B cell (primary cell): Measurements from ENCODE around the gene SPHK2. TPM values are rescaled to one million over a fixed set of nuclear protein-coding genes. Genes with fewer than 3 reads are reported as not detected.

ENCODE experiments used
- ATAC-seq: fragments of 200-7000 bp; cut with Tn5 transposase; one replicate; pipeline ENCODE4 v1.10.0; 2021; ENCODE audit warnings: low read depth, mild to moderate bottlenecking, moderate number of reproducible peaks, moderate library complexity
- CTCF ChIA-PET: fragments of 350-600 bp; sonication (Branson Sonifier 250); formaldehyde crosslinking; loops from one replicate; lab custom pipeline; 2021; ENCODE audit warnings: antibody characterized with exemption, inconsistent platforms; lab: Charles Lee
- POLR2A ChIA-PET: fragments of 350-600 bp; sonication (Branson Sonifier 250); formaldehyde crosslinking; loops from one replicate; lab custom pipeline; 2021; ENCODE audit warnings: antibody characterized with exemption; lab: Charles Lee
- DNase-seq: peaks from one replicate; pipeline ENCODE4 v3.0.0; 2013
- H2AFZ ChIP-seq: 2 replicates; pipeline ENCODE4 v1.6.1; 2012; ENCODE audit warnings: mild to moderate bottlenecking, low read depth, low read length; ENCODE audit not compliant: insufficient read depth, poor library complexity, severe bottlenecking
- H3K27ac ChIP-seq, 2 donors: 1 replicate in 1 of 2; 2 replicates in 1 of 2; pipeline ENCODE4 v1.5.1; 2012 to 2013; ENCODE audit warnings: low read length in 2 of 2, mild to moderate bottlenecking in 2 of 2, moderate library complexity in 1 of 2
- H3K27me3 ChIP-seq, 4 experiments: fragments of 200-600 bp in 1 of 4; sonication (generic) in 1 of 4; replicated peaks in 1 of 4; 1 replicate in 2 of 4; 2 replicates in 2 of 4; pipeline versions ENCODE4 v1.6.1 to v1.7.0; 2013 to 2016; ENCODE audit warnings: low read length in 3 of 4, mild to moderate bottlenecking in 2 of 4, mixed read lengths in 1 of 4, moderate library complexity in 1 of 4; ENCODE audit not compliant: insufficient read depth in 4 of 4, control insufficient read depth in 3 of 4; ENCODE audit errors: control extremely low read depth in 1 of 4
- H3K36me3 ChIP-seq, 2 experiments: replicated peaks in 1 of 2; 1 replicate in 1 of 2; 2 replicates in 1 of 2; pipeline versions ENCODE4 v1.6.1 to v1.7.1; 2013; ENCODE audit warnings: low read length in 1 of 2; ENCODE audit not compliant: insufficient read depth in 2 of 2, control insufficient read depth in 1 of 2; ENCODE audit errors: control extremely low read depth in 1 of 2, extremely low read depth in 1 of 2
- H3K4me1 ChIP-seq, 2 donors: fragments of 200-600 bp in 1 of 2; sonication (generic) in 1 of 2; 1 replicate in 1 of 2; 2 replicates in 1 of 2; pipeline versions ENCODE4 v1.5.1 to v1.6.1; 2013 to 2017; ENCODE audit warnings: low read length in 2 of 2; ENCODE audit not compliant: control insufficient read depth in 2 of 2, insufficient read depth in 2 of 2
- H3K4me2 ChIP-seq: replicated peaks from 2 replicates; pipeline ENCODE3; 2012; ENCODE audit warnings: mild to moderate bottlenecking, low read depth, low read length; ENCODE audit not compliant: poor library complexity, severe bottlenecking
- H3K4me3 ChIP-seq, 5 experiments: fragments of 200-600 bp in 1 of 5; sonication (generic) in 1 of 5; 1 replicate in 3 of 5; 2 replicates in 2 of 5; pipeline versions ENCODE4 v1.5.1 to v1.7.0; 2011 to 2016; ENCODE audit warnings: low read length in 4 of 5, mild to moderate bottlenecking in 4 of 5, low read depth in 2 of 5, control low read depth in 1 of 5, moderate library complexity in 1 of 5; ENCODE audit not compliant: insufficient read depth in 1 of 5; ENCODE audit errors: control extremely low read depth in 1 of 5, extremely low read depth in 1 of 5
- H3K79me2 ChIP-seq: fragments of 200-600 bp; sonication (generic); one replicate; pipeline ENCODE4 v1.6.0; 2016; ENCODE audit warnings: low read length; ENCODE audit not compliant: control insufficient read depth, insufficient read depth
- H3K9ac ChIP-seq: fragments of 200-600 bp; sonication (generic); 2 replicates; pipeline ENCODE4 v1.6.1; 2017; ENCODE audit warnings: mild to moderate bottlenecking, low read length, moderate library complexity
- H3K9me3 ChIP-seq, 3 donors: one replicate each; pipeline versions ENCODE4 v1.6.1 to v1.7.1; 2013; ENCODE audit warnings: low read length in 2 of 3; ENCODE audit not compliant: control insufficient read depth in 2 of 3, insufficient read depth in 1 of 3; ENCODE audit errors: control extremely low read depth in 1 of 3
- H4K20me1 ChIP-seq: 2 replicates; pipeline ENCODE4 v1.6.0; 2012; ENCODE audit warnings: mild to moderate bottlenecking, low read length; ENCODE audit not compliant: insufficient read depth, control insufficient read depth, poor library complexity, severe bottlenecking
- H3K27ac Mint-ChIP-seq: one replicate; pipeline ENCODE4 v1.8.0; 2021; ENCODE audit warnings: mixed read lengths
- H3K27me3 Mint-ChIP-seq: one replicate; pipeline ENCODE4 v1.8.0; 2021; ENCODE audit warnings: mixed read lengths
- H3K4me1 Mint-ChIP-seq: one replicate; pipeline ENCODE4 v1.8.0; 2021; ENCODE audit warnings: mixed read lengths
- H3K4me3 Mint-ChIP-seq: one replicate; pipeline ENCODE4 v1.8.0; 2021; ENCODE audit warnings: mixed read lengths
- H3K9me3 Mint-ChIP-seq: one replicate; pipeline ENCODE4 v1.8.0; 2022; ENCODE audit warnings: mixed read lengths; ENCODE audit not compliant: insufficient read depth
- EZH2 ChIP-seq: IDR thresholded peaks from 2 replicates; pipeline ENCODE4 v1.6.1; 2012; ENCODE audit warnings: borderline replicate concordance, low read depth, mild to moderate bottlenecking, moderate library complexity, low read length; ENCODE audit not compliant: insufficient read depth, poor library complexity, severe bottlenecking
- WGBS: methylation state at CpG from one replicate; pipeline ENCODE4 v1.1.5; 2013; ENCODE audit warnings: missing lambda C conversion rate; ENCODE audit not compliant: insufficient coverage; 5-methylcytosine and 5-hydroxymethylcytosine counted together
- intact Hi-C: fragments of 100-400 bp; cut with micrococcal nuclease; formaldehyde crosslinking; loops from one replicate; pipeline ENCODE4 v1.10.0; 2022
- polyA minus RNA-seq: library from RNA; depleted of rRNA, polyadenylated mRNA; stranded (reverse); fragments of >200 nt; gene quantifications from 2 replicates; pipeline ENCODE4 v1.2.3, GENCODE V29; 2012
- polyA plus RNA-seq: library from polyadenylated mRNA; depleted of rRNA; stranded (reverse); fragments of >200 nt; gene quantifications from 2 replicates; pipeline ENCODE4 v1.2.3, GENCODE V29; 2012
- total RNA-seq, 2 donors: library from RNA; stranded (reverse); fragments of 120-200 nt in 1 of 2; gene quantifications; 1 replicate in 1 of 2; 2 replicates in 1 of 2; pipeline versions ENCODE4 v1.2.3 to v1.2.4, GENCODE V29; 2013 to 2022
- TF ChIP-seq, protein P1 (sequence below): fragments of 200-600 bp; IDR thresholded peaks from one replicate; pipeline ENCODE4 v1.8.0; 2022; ENCODE audit warnings: antibody characterized with exemption, mild to moderate bottlenecking

The SPHK2 gene, protein sequence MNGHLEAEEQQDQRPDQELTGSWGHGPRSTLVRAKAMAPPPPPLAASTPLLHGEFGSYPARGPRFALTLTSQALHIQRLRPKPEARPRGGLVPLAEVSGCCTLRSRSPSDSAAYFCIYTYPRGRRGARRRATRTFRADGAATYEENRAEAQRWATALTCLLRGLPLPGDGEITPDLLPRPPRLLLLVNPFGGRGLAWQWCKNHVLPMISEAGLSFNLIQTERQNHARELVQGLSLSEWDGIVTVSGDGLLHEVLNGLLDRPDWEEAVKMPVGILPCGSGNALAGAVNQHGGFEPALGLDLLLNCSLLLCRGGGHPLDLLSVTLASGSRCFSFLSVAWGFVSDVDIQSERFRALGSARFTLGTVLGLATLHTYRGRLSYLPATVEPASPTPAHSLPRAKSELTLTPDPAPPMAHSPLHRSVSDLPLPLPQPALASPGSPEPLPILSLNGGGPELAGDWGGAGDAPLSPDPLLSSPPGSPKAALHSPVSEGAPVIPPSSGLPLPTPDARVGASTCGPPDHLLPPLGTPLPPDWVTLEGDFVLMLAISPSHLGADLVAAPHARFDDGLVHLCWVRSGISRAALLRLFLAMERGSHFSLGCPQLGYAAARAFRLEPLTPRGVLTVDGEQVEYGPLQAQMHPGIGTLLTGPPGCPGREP
- 45.4 and 47.3 TPM in 2 replicates for total RNA-seq
- 9.5 TPM for total RNA-seq (2013)
- polyA plus RNA-seq = 14.2 and 17.0 TPM in 2 replicates
- 10.6 and 20.4 TPM in 2 replicates for polyA minus RNA-seq

DNA sequence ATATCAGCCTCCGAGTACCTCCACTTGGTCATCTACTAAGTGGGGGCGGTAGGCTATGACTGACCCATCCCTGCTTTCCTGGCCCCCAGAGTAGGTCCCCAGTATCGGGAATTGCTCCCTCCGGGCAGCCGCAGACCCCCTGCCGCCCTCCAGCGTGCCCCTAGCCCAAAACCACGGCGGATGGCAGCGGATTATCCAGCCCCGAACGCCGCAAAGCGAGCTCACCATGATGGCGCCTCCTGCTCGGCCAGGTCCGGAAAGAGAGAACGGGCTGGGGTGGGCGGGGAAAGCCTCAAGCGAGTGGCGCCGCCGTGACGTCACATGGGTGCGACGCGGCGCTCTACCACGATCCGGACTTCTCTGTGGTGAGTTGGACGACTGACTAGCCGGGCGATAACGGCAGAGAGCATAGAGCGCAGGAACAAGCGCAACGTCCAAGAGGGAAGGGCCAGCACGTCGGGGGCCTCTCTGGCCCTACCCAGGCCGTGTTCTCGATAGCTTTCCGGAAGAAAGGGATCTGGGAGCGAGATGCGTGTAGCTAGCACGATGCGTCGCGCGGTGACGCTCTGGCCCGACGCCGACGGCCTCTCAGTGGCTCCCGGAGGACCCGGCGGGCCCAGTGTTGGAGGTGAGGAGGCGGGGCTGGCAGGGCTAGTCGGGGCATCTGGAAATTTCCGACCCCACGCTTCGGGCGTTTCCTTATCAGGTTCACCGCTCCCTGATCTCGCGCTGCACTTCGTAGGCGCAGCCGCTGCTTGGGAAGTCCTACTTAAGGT is at the start of gene SPHK2, which contains the start of gene RPL18:
TSS of gene SPHK2 (plus strand) at position 591 of the 776 bp plus-strand sequence. CDS start 1,009 bp downstream, outside the sequence.
TSS of gene RPL18 (minus strand) at position 263 of the 776 bp plus-strand sequence. CDS start at position 228, 35 bp downstream.
- Histone ChIP-seq H3K4me3 (peak within 1 kb of the TSS; percentile 95 to 100 (median 99)), H3K27ac (peak within 1 kb of the TSS; percentile 87 to 91), H3K9me3 (no peaks in the 10 kb centered on the region), H3K36me3 (peaks cover 0 to 41% of the 10 kb centered on the region in 2 experiments), H3K4me2 (peak within 1 kb of the TSS; percentile 89), H2AFZ (peak within 1 kb of the TSS; percentile 85), H4K20me1 (peaks cover 41% of the 10 kb centered on the region), H3K4me1 (peaks cover 25 to 45% of the 10 kb centered on the region in 2 donors), H3K9ac (peak within 1 kb of the TSS; percentile 98), H3K79me2 (peaks cover 17% of the 10 kb centered on the region), H3K27me3 (no peaks in the 10 kb centered on the region)
- H3K4me1 Mint-ChIP-seq = peaks cover 51% of the 10 kb centered on the region
- ChIA-PET POLR2A (interaction anchor here (0.5 to 1.9 kb wide), 24 partner anchors 9 to 1767 kb away, joined by 3 to 23 read pairs (median 3); partner anchors contain the start of genes AKT1S1, CA11, CARD8 and DBP), CTCF (interaction anchor here (1.0 to 3.9 kb wide), 7 partner anchors 9 to 364 kb away, joined by 3 to 25 read pairs (median 3); partner anchors contain the start of genes CARD8 and SPACA4)
- DNase-seq = peak; percentile 99
- H3K4me3 Mint-ChIP-seq = peak within 1 kb of the TSS; percentile 98
- no peaks in the 10 kb centered on the region for H3K27me3 Mint-ChIP-seq
- intact Hi-C loops = loop anchor here (1.0 to 2.0 kb wide), 9 partner anchors 11 to 449 kb away; partner anchors contain the start of genes CYTH2, DBP, GRWD1 and LIG1
- under 1% methylated on average over 69 of the region's 69 CpGs for WGBS
- peak; percentile 82 for ATAC-seq
- no peaks in the 10 kb centered on the region for H3K9me3 Mint-ChIP-seq
- TF ChIP-seq EZH2 = no peak
- TF ChIP-seq, protein P1, sequence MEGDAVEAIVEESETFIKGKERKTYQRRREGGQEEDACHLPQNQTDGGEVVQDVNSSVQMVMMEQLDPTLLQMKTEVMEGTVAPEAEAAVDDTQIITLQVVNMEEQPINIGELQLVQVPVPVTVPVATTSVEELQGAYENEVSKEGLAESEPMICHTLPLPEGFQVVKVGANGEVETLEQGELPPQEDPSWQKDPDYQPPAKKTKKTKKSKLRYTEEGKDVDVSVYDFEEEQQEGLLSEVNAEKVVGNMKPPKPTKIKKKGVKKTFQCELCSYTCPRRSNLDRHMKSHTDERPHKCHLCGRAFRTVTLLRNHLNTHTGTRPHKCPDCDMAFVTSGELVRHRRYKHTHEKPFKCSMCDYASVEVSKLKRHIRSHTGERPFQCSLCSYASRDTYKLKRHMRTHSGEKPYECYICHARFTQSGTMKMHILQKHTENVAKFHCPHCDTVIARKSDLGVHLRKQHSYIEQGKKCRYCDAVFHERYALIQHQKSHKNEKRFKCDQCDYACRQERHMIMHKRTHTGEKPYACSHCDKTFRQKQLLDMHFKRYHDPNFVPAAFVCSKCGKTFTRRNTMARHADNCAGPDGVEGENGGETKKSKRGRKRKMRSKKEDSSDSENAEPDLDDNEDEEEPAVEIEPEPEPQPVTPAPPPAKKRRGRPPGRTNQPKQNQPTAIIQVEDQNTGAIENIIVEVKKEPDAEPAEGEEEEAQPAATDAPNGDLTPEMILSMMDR = no peak
- peak within 1 kb of the TSS; percentile 98 for H3K27ac Mint-ChIP-seq
